ENCODE data around the gene LMBR1.

The LMBR1 gene

GRCh38 chr7:156792611-156793010 is 100.4 kb downstream of the LMBR1 start:
- H3K4me3 ChIP-seq (ENCODE audit: low read length): no peak overlapping the region
- no peak for TF ChIP-seq CTCF (IDR thresholded peaks at IDR 0.05; ENCODE audit: insufficient read depth, low read depth, low read length, missing control alignments)
- no peak for DNase-seq (ENCODE audit: low read depth)

- DNase-seq (ENCODE audit: low read depth): no peak
- TF ChIP-seq CTCF (IDR thresholded peaks at IDR 0.05; ENCODE audit: insufficient read depth, low read depth, low read length, missing control alignments): no peak
- no peak overlapping the region for H3K4me3 ChIP-seq (ENCODE audit: low read length)
These were observed 101.7 kb downstream of the LMBR1 start for GRCh38 chr7:156791241-156791640.

- no peak for TF ChIP-seq CTCF (IDR thresholded peaks at IDR 0.05; ENCODE audit: insufficient read depth, low read depth, low read length, missing control alignments)
- no peak overlapping the region for H3K4me3 ChIP-seq (ENCODE audit: low read length)
- DNase-seq (ENCODE audit: low read depth): no peak
These were observed 102.7 kb downstream of the LMBR1 start for GRCh38 chr7:156790264-156790663.

GRCh38 chr7:156785998-156786543 is 106.9 kb downstream of the LMBR1 start:
- no peak for DNase-seq (ENCODE audit: low read depth)
- no peak overlapping the region for H3K4me3 ChIP-seq (ENCODE audit: low read length)
- no peak for TF ChIP-seq CTCF (IDR thresholded peaks at IDR 0.05; ENCODE audit: insufficient read depth, low read depth, low read length, missing control alignments)

GRCh38 chr7:156783864-156784263 is 109.1 kb downstream of the LMBR1 start:
- no peak for TF ChIP-seq CTCF (IDR thresholded peaks at IDR 0.05; ENCODE audit: insufficient read depth, low read depth, low read length, missing control alignments)
- H3K4me3 ChIP-seq (ENCODE audit: low read length): no peak overlapping the region
- no peak for DNase-seq (ENCODE audit: low read depth)

GRCh38 chr7:156781972-156782371 is 111.0 kb downstream of the LMBR1 start:
- peak; percentile 12 for DNase-seq (ENCODE audit: low read depth)
- no peak for TF ChIP-seq CTCF (IDR thresholded peaks at IDR 0.05; ENCODE audit: insufficient read depth, low read depth, low read length, missing control alignments)
- H3K4me3 ChIP-seq (ENCODE audit: low read length): no peak overlapping the region

- DNase-seq (ENCODE audit: low read depth): no peak
- TF ChIP-seq CTCF (IDR thresholded peaks at IDR 0.05; ENCODE audit: insufficient read depth, low read depth, low read length, missing control alignments): no peak
- no peak overlapping the region for H3K4me3 ChIP-seq (ENCODE audit: low read length)
These were observed 112.1 kb downstream of the LMBR1 start for GRCh38 chr7:156780724-156781455.
